SK-N-MC (cell line): ENCODE measurements around the gene FAM234A.

Experiments
- EZH2 ChIP-seq: fragments of 200-600 bp; sonication (generic); IDR thresholded peaks from one replicate; pipeline ENCODE4 v1.6.1; 2017; ENCODE audit warnings: antibody characterized with exemption
- POLR2AphosphoS5 ChIP-seq: IDR thresholded peaks from 2 replicates; pipeline ENCODE4 v1.6.1; 2012; ENCODE audit warnings: mild to moderate bottlenecking, low read depth, low read length, borderline replicate concordance

DNA sequence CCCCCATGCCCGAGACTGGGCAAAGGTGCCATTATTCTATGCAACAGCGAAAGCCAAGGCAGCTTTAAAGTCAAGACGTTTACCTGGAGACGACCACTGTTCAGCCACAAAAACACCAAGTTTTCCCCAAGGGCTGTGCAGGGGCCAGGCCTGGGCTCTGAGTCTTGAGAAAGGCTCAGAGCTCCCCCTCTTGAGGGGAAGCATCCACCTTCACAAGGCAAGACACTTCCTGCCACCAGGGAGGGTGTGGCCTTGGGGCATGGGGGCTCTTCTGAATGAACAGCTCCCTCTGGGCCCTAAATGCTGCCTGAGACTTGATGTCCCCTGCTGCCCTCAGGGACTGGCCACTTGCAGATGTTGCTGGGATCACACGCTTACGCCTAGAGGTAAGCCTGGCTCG is 74.9 kb downstream of the FAM234A start:
- TF ChIP-seq EZH2 (no peak), POLR2AphosphoS5 (no peak)
